HG03378 (cell line): Measurements from ENCODE around the gene FNTB.

Experiments
- ATAC-seq: cut with Tn5 transposase; IDR thresholded peaks from one replicate; pipeline ENCODE4 v1.9.1; 2021; ENCODE audit warnings: mild to moderate bottlenecking, moderate library complexity; ENCODE audit not compliant: unreplicated experiment

FNTB gene

GRCh38 chr14:64952598-64953309 lies 33.9 kb upstream of the FNTB start:
- peak; percentile 64 for ATAC-seq

GRCh38 chr14:64953310-64953654 lies 33.4 kb upstream of the FNTB start:
- no peak for ATAC-seq

- no peak for ATAC-seq
Observed at GRCh38 chr14:64953661-64954060, 33.0 kb upstream of the FNTB start.

GRCh38 chr14:64954491-64955240 lies 32.0 kb upstream of the FNTB start:
- ATAC-seq = no peak

GRCh38 chr14:64955297-64955696 lies 31.4 kb upstream of the FNTB start:
- ATAC-seq = no peak

- ATAC-seq = no peak
Observed at GRCh38 chr14:64956697-64957406, 29.8 kb upstream of the FNTB start.

GRCh38 chr14:64958201-64958600 lies 28.5 kb upstream of the FNTB start:
- no peak for ATAC-seq

- no peak for ATAC-seq
Observed at GRCh38 chr14:64958743-64959142, 28.0 kb upstream of the FNTB start.

- ATAC-seq = no peak
Observed at GRCh38 chr14:64960762-64961276, 25.9 kb upstream of the FNTB start.

GRCh38 chr14:64963611-64964010 lies 23.1 kb upstream of the FNTB start:
- ATAC-seq = no peak

GRCh38 chr14:64965356-64966000 lies 21.2 kb upstream of the FNTB start:
- no peak for ATAC-seq

GRCh38 chr14:64966976-64967375 lies 19.7 kb upstream of the FNTB start:
- no peak for ATAC-seq

GRCh38 chr14:64968167-64968566 lies 18.5 kb upstream of the FNTB start:
- no peak for ATAC-seq

GRCh38 chr14:64968651-64969050 lies 18.0 kb upstream of the FNTB start:
- no peak for ATAC-seq

- ATAC-seq = no peak
Observed at GRCh38 chr14:64970041-64970440, 16.7 kb upstream of the FNTB start.

- ATAC-seq = no peak
Observed at GRCh38 chr14:64970776-64971477, 15.8 kb upstream of the FNTB start.

- no peak for ATAC-seq
Observed at GRCh38 chr14:64971491-64971942, 15.2 kb upstream of the FNTB start.

GRCh38 chr14:64971943-64972791 lies 14.5 kb upstream of the FNTB start, which contains the start of gene RAB15:
TSS of gene RAB15 (minus strand) at chr14:64972336. CDS start at chr14:64972076, 260 bp downstream.
- ATAC-seq = no peak

GRCh38 chr14:64973026-64973442 lies 13.7 kb upstream of the FNTB start:
- no peak for ATAC-seq
